HFFc6 (cell line): ENCODE results near the gene BSND. TPM values are rescaled to one million over a fixed set of nuclear protein-coding genes. Genes with fewer than 3 reads are reported as not detected.

Experiments
- DNase-seq: peaks from one replicate; pipeline ENCODE4 v3.0.0-alpha.2; 2018
- H3K27ac Mint-ChIP-seq: 2 replicates; pipeline ENCODE4 v1.8.0; 2020; ENCODE audit warnings: mild to moderate bottlenecking, mixed read lengths
- H3K27me3 Mint-ChIP-seq: 2 replicates; pipeline ENCODE4 v1.8.0; 2021; ENCODE audit warnings: mild to moderate bottlenecking, moderate library complexity, mixed read lengths; ENCODE audit not compliant: insufficient read depth
- H3K36me3 Mint-ChIP-seq: 2 replicates; pipeline ENCODE4 v1.8.0; 2021; ENCODE audit warnings: low read depth, mixed read lengths
- H3K4me1 Mint-ChIP-seq: 2 replicates; pipeline ENCODE4 v1.8.0; 2020; ENCODE audit warnings: low read depth, mixed read lengths
- H3K4me3 Mint-ChIP-seq: 2 replicates; pipeline ENCODE4 v1.8.0; 2020; ENCODE audit warnings: mild to moderate bottlenecking, moderate library complexity, mixed read lengths
- H3K9me3 Mint-ChIP-seq: 2 replicates; pipeline ENCODE4 v1.8.0; 2020; ENCODE audit warnings: mild to moderate bottlenecking, mixed read lengths
- CTCF ChIP-seq: fragments of 200-600 bp; sonication (generic); IDR thresholded peaks from 2 replicates; pipeline ENCODE4 v1.5.0; 2021; ENCODE audit warnings: antibody characterized with exemption, mild to moderate bottlenecking
- total RNA-seq, 6 experiments: library from RNA; stranded (reverse); fragmentation: NEBNext Ultra II Directional; extraction: Animal tissue kit (Norgen Biotek cat#: 25700); gene quantifications; 2 replicates in 1 of 6; 3 replicates in 5 of 6; pipeline ENCODE4 v1.2.3, GENCODE V29; 2021

BSND gene
- total RNA-seq, 6 experiments from 2014 or later = not detected

- Mint-ChIP-seq H3K4me3 (no peak overlapping the region), H3K9me3 (no peaks in the 10 kb centered on the region), H3K36me3 (no peaks in the 10 kb centered on the region), H3K27ac (no peak overlapping the region), H3K4me1 (peaks cover 9% of the 10 kb centered on the region), H3K27me3 (peaks cover 10% of the 10 kb centered on the region)
- no peak for TF ChIP-seq CTCF
- no peak for DNase-seq
These were observed 4.0 kb downstream of the BSND start for GRCh38 chr1:55002686-55003085.

- Mint-ChIP-seq H3K4me3 (no peak overlapping the region), H3K27me3 (no peaks in the 10 kb centered on the region; the same call in 1 of the 2 replicates), H3K27ac (no peak overlapping the region), H3K4me1 (peaks cover 24% of the 10 kb centered on the region), H3K36me3 (0 out of 2 replicates have a peak, but pooled peaks cover 5% of the 10 kb centered on the region), H3K9me3 (no peaks in the 10 kb centered on the region)
- TF ChIP-seq CTCF = no peak
- DNase-seq = no peak
These were observed 6.8 kb downstream of the BSND start for GRCh38 chr1:55005351-55006140.

- no peak overlapping the region for H3K4me3 Mint-ChIP-seq
- H3K4me1 Mint-ChIP-seq = peaks cover 24% of the 10 kb centered on the region
- DNase-seq = no peak
- H3K9me3 Mint-ChIP-seq = no peaks in the 10 kb centered on the region
- peak overlapping the region; percentile 86 for H3K27ac Mint-ChIP-seq
- TF ChIP-seq CTCF = no peak
- peaks cover 2% of the 10 kb centered on the region; the same call in 1 of the 2 replicates for H3K27me3 Mint-ChIP-seq
- 0 out of 2 replicates have a peak, but pooled peaks cover 5% of the 10 kb centered on the region for H3K36me3 Mint-ChIP-seq
These were observed 8.2 kb downstream of the BSND start for GRCh38 chr1:55006931-55007330.

- Mint-ChIP-seq H3K4me3 (peak overlapping the region; percentile 13; the same call in 1 of the 2 replicates), H3K27ac (peak overlapping the region; percentile 86), H3K9me3 (no peaks in the 10 kb centered on the region), H3K36me3 (0 out of 2 replicates have a peak, but pooled peaks cover 5% of the 10 kb centered on the region), H3K4me1 (peaks cover 24% of the 10 kb centered on the region), H3K27me3 (peaks cover 2% of the 10 kb centered on the region; the same call in 1 of the 2 replicates)
- peak; percentile 84 for DNase-seq
- TF ChIP-seq CTCF = no peak
These were observed 8.9 kb downstream of the BSND start for GRCh38 chr1:55007625-55008024.

GRCh38 chr1:55010194-55010886 lies 11.6 kb downstream of the BSND start:
- Mint-ChIP-seq H3K27me3 (peaks cover 18% of the 10 kb centered on the region), H3K4me1 (peaks cover 24% of the 10 kb centered on the region), H3K9me3 (no peaks in the 10 kb centered on the region), H3K4me3 (no peak overlapping the region), H3K36me3 (0 out of 2 replicates have a peak, but pooled peaks cover 5% of the 10 kb centered on the region), H3K27ac (no peak overlapping the region)
- TF ChIP-seq CTCF = no peak
- no peak for DNase-seq
